HG03571 (cell line): ENCODE results near the gene MAZ.

Experiments
- ATAC-seq: cut with Tn5 transposase; IDR thresholded peaks from one replicate; pipeline ENCODE4 v1.9.1; 2021; ENCODE audit not compliant: unreplicated experiment

Gene MAZ

DNA sequence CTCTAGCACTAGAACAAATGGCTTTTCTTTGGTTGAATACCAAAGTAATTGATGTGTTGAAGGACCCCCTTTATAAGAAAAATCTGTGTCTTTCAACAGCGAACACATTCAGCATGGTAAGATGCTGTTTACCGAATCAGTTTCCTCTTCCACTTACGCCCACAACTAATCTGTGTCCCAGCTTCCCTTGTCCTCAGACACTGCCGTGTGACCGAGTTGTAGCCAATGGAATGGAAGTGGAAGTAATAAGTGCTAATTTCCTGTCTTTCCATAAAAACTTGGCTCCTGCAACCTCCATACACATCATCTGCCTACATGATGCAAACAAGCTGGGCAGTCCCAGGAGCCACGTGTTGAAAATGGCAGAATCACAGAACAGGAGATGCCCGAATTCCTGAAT lies 46.3 kb downstream of the MAZ start:
- no peak for ATAC-seq

DNA sequence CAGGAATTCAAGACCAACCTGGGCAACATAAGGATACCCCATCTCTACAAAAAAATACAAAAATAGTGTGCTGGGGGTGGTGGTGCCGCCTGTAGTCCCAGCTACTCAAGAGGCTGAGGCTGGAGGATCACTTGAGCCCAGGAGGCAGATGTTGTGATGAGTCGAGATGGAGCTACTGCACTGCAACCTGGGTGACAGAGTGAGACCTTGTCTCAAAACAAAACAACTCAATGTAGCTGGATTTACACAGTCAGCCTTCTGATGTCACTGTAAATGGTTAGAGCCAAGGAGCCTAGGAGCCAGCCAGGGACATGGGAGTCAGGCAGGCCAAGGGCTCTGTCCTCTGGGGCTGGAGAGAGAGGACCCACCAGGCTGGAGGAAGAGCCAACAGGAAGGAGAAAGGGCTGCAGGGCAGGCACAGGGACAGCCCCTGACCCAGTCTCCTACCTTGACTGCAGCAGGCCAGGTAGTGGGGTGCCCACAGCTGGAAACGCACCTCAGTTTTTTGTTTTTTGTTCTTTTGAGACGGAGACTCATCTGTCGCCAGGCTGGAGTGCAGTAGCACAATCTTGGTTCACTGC lies 48.3 kb downstream of the MAZ start:
- no peak for ATAC-seq

DNA sequence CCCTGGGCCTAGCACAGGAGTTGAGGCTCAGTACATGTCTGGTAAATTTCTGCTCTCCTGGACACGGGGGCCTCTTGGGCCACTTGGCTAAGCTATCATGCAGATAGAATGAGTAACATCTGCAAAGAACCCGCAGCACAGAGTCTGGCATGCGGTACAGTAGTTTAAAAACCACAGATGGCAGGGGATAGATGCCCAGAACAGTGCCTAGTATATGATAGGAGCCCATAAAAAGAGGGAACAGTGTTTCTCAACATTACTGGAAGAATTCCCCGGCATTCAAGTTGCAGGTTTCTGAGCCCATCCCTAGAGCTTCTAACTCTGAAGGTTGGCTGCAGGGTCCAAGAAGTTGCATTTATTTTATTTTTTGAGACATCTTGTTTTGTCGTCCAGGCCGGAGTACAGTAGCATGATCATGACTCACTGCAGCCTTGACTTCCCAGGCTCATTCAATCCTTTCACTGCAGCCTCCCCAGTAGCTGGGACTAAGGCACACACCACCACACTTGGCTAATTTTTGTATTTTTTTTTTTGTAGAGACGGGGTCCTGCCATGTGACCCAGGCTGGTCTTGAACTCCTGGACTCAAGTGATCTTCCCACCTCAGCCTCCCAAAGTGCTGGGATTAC lies 50.9 kb downstream of the MAZ start:
- ATAC-seq = no peak

DNA sequence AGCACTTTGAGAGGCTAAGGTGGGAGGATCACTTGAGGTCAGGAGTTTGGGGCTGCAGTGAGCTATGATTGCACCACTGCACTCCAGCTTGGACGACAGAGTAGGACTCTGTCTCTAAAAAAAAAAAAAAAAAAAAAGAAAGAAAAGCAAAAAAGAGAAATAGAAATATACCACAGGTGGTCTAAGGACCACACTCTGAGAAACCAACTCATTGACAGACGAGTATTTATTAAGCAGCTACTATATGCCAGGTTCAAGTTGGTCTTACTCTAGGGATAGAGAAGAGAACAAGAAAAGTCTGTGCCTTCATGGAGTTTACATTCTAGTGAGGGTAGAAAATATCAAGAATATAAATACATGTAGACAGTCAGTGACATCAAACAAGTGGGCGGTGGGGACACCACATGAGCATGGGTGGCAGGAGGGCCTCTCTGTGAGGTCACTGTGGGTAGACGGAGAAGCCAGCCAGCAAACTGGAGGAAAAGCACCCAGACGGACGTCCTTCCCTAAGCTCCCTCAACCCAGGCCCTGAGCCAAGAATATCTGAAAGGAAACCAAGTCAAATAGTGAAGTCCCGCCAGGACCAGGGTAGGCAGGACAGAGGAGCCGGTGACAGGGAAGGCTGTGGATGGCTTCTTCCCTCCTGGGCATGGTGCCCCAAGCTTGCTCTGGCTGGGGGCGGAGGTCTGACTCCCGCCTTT lies 52.0 kb downstream of the MAZ start:
- ATAC-seq = no peak

DNA sequence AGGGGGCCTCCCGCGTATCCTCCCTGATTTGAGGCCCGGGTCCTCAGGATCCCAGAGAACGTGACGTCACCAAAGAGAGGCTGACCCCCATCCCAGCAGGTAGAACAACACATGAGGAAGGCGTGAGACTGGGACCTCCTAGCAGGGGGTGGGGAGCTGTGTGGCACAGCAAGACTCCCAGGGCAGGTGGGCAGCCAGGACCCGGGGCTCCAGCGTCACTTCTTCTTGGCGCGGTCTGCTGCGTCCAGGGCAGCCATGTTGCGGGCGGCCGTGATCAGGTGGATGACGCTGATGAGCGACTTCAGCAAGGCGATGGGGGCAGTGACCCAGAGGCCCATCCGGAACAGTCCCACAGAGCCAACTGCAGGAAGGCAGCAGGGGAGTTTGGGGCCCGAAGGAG lies 52.6 kb downstream of the MAZ start:
- no peak for ATAC-seq

DNA sequence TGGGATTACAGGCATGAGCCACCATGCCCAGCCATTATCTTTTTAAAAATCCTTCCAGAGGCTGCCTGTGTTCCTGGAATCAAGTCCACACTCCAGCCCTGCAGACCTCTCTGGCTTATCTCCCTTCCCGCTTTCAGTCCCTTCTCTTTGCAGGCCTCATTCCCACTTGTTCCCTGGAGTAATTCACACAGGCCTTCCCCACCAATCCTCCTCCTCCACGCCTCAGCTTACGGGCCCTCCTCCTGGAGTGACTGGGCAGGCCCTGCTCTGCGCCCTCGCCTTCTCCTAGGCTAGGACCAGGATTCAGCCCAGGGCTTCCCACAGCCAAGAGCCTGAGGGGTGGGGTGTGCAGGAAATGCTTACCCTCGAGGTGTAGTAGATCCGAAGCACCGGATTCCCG lies 53.9 kb downstream of the MAZ start:
- ATAC-seq = no peak
